HG02973 (cell line): ENCODE measurements around the gene FOXP4.

Experiments
- ATAC-seq: cut with Tn5 transposase; IDR thresholded peaks from one replicate; pipeline ENCODE4 v1.9.1; 2021; ENCODE audit warnings: moderate library complexity; ENCODE audit not compliant: unreplicated experiment

FOXP4 gene

GRCh38 chr6:41522780-41523548, 23.2 kb upstream of the FOXP4 start:
- no peak for ATAC-seq

GRCh38 chr6:41523915-41524633, 22.1 kb upstream of the FOXP4 start:
- no peak for ATAC-seq

- ATAC-seq, result no peak
These were observed 21.6 kb upstream of the FOXP4 start for GRCh38 chr6:41524634-41525011.

GRCh38 chr6:41527721-41528408, 18.3 kb upstream of the FOXP4 start:
- no peak for ATAC-seq

GRCh38 chr6:41528409-41528963, 17.7 kb upstream of the FOXP4 start:
- ATAC-seq, result no peak

GRCh38 chr6:41529049-41529448, 17.1 kb upstream of the FOXP4 start:
- no peak for ATAC-seq

GRCh38 chr6:41529970-41530369, 16.2 kb upstream of the FOXP4 start:
- ATAC-seq, result no peak

GRCh38 chr6:41530476-41530875, 15.7 kb upstream of the FOXP4 start:
- ATAC-seq, result no peak

GRCh38 chr6:41531016-41531415, 15.2 kb upstream of the FOXP4 start:
- no peak for ATAC-seq

GRCh38 chr6:41531591-41532582, 14.3 kb upstream of the FOXP4 start:
- peak; percentile 70 for ATAC-seq

- no peak for ATAC-seq
These were observed 10.4 kb upstream of the FOXP4 start for GRCh38 chr6:41535766-41536165.

GRCh38 chr6:41536795-41537758, 9.1 kb upstream of the FOXP4 start:
- no peak for ATAC-seq

GRCh38 chr6:41538556-41539182, 7.5 kb upstream of the FOXP4 start:
- ATAC-seq, result no peak

- no peak for ATAC-seq
These were observed 7.0 kb upstream of the FOXP4 start for GRCh38 chr6:41539204-41539603.

- no peak for ATAC-seq
These were observed 4.8 kb upstream of the FOXP4 start for GRCh38 chr6:41541364-41541763.

GRCh38 chr6:41543087-41543486, 3.1 kb upstream of the FOXP4 start:
- ATAC-seq, result no peak

GRCh38 chr6:41545247-41545702, 906 bp upstream of the FOXP4 start:
- ATAC-seq, result no peak

GRCh38 chr6:41546475-41546865, 289 bp downstream of the FOXP4 start:
- peak; percentile 33 for ATAC-seq
